ENCODE results near the gene UBE3C. TPM values are rescaled to one million over a fixed set of nuclear protein-coding genes. Genes with fewer than 3 reads are reported as not detected.

UBE3C gene
- polyA plus RNA-seq, 1 donor from 2014 or later, result 39.0 TPM

GRCh38 chr7:157210682-157211081 is 72.0 kb downstream of the UBE3C start:
- no peaks in the 10 kb centered on the region for H3K79me2 ChIP-seq (replicated peaks; ENCODE audit: insufficient read depth, low read length)
- H3K4me2 ChIP-seq (ENCODE audit: low read length), result no peak overlapping the region
- no peak overlapping the region for H3K4me3 ChIP-seq (ENCODE audit: low read length)
- H3K9ac ChIP-seq (ENCODE audit: low read length), result no peak overlapping the region
- H3K36me3 ChIP-seq (ENCODE audit: insufficient read depth, low read length), result peaks cover 8% of the 10 kb centered on the region
- no peaks in the 10 kb centered on the region for H4K20me1 ChIP-seq (ENCODE audit: insufficient read depth)
- no peaks in the 10 kb centered on the region for H3F3A ChIP-seq (ENCODE audit: insufficient read depth, low read length, poor library complexity, severe bottlenecking)
- no peak overlapping the region for H3K27ac ChIP-seq (ENCODE audit: low read length)
- H3K9me2 ChIP-seq (ENCODE audit: insufficient read depth, low read length), result no peaks in the 10 kb centered on the region
- H2AFZ ChIP-seq (ENCODE audit: low read depth, low read length), result no peak overlapping the region
- TF ChIP-seq CTCF (IDR thresholded peaks at IDR 0.05; ENCODE audit: poor library complexity, severe bottlenecking) (no peak), POLR2AphosphoS5 (IDR thresholded peaks at IDR 0.05) (no peak), SMC3 (conservative IDR thresholded peaks at IDR 0.05; ENCODE audit: poor library complexity) (no peak), TAF1 (IDR thresholded peaks at IDR 0.05; ENCODE audit: low read depth) (no peak), EP300 (conservative IDR thresholded peaks at IDR 0.05; ENCODE audit: poor library complexity, severe bottlenecking) (no peak), EZH2 (IDR thresholded peaks at IDR 0.05; ENCODE audit: borderline replicate concordance, insufficient read depth, low read length, poor library complexity, severe bottlenecking) (no peak), MXI1 (conservative IDR thresholded peaks at IDR 0.05; ENCODE audit: poor library complexity, severe bottlenecking) (no peak), REST (IDR thresholded peaks at IDR 0.05; ENCODE audit: borderline replicate concordance) (no peak), RAD21 (conservative IDR thresholded peaks at IDR 0.05) (no peak)
- H3K27me3 ChIP-seq (ENCODE audit: insufficient read depth, low read depth, low read length), result no peaks in the 10 kb centered on the region
- no peaks in the 10 kb centered on the region for H3K9me3 ChIP-seq (ENCODE audit: low read length)

- Histone ChIP-seq H3K27me3 (ENCODE audit: insufficient read depth, low read depth, low read length) (no peaks in the 10 kb centered on the region), H3K9me2 (ENCODE audit: insufficient read depth, low read length) (no peaks in the 10 kb centered on the region), H3K9me3 (ENCODE audit: low read length) (no peaks in the 10 kb centered on the region), H2AFZ (ENCODE audit: low read depth, low read length) (no peak overlapping the region), H3K27ac (ENCODE audit: low read length) (no peak overlapping the region), H4K20me1 (ENCODE audit: insufficient read depth) (no peaks in the 10 kb centered on the region), H3K79me2 (replicated peaks; ENCODE audit: insufficient read depth, low read length) (no peaks in the 10 kb centered on the region), H3K4me3 (ENCODE audit: low read length) (no peak overlapping the region), H3K4me2 (ENCODE audit: low read length) (no peak overlapping the region), H3K9ac (ENCODE audit: low read length) (no peak overlapping the region), H3K36me3 (ENCODE audit: insufficient read depth, low read length) (peaks cover 5% of the 10 kb centered on the region), H3F3A (ENCODE audit: insufficient read depth, low read length, poor library complexity, severe bottlenecking) (no peaks in the 10 kb centered on the region)
- no peak for TF ChIP-seq TAF1 (IDR thresholded peaks at IDR 0.05; ENCODE audit: low read depth)
- TF ChIP-seq EZH2 (IDR thresholded peaks at IDR 0.05; ENCODE audit: borderline replicate concordance, insufficient read depth, low read length, poor library complexity, severe bottlenecking), result no peak
- TF ChIP-seq POLR2AphosphoS5 (IDR thresholded peaks at IDR 0.05), result no peak
- TF ChIP-seq RAD21 (conservative IDR thresholded peaks at IDR 0.05), result no peak
- TF ChIP-seq CTCF (IDR thresholded peaks at IDR 0.05; ENCODE audit: poor library complexity, severe bottlenecking), result no peak
- TF ChIP-seq REST (IDR thresholded peaks at IDR 0.05; ENCODE audit: borderline replicate concordance), result no peak
- no peak for TF ChIP-seq MXI1 (conservative IDR thresholded peaks at IDR 0.05; ENCODE audit: poor library complexity, severe bottlenecking)
- TF ChIP-seq EP300 (conservative IDR thresholded peaks at IDR 0.05; ENCODE audit: poor library complexity, severe bottlenecking), result no peak
- no peak for TF ChIP-seq SMC3 (conservative IDR thresholded peaks at IDR 0.05; ENCODE audit: poor library complexity)
Measured at GRCh38 chr7:157211690-157212089, 73.0 kb downstream of the UBE3C start.

Data from neural cell (in vitro differentiated cells).